ENCODE results near the gene RPS27. TPM values are rescaled to one million over a fixed set of nuclear protein-coding genes. Genes with fewer than 3 reads are reported as not detected.

The RPS27 gene
- total and polyA plus RNA-seq, 2 of the 13 experiments (the other 11 are each of a cell fraction or from before 2014, with no cell fraction given): 3,737 to 9,964 TPM

DNA sequence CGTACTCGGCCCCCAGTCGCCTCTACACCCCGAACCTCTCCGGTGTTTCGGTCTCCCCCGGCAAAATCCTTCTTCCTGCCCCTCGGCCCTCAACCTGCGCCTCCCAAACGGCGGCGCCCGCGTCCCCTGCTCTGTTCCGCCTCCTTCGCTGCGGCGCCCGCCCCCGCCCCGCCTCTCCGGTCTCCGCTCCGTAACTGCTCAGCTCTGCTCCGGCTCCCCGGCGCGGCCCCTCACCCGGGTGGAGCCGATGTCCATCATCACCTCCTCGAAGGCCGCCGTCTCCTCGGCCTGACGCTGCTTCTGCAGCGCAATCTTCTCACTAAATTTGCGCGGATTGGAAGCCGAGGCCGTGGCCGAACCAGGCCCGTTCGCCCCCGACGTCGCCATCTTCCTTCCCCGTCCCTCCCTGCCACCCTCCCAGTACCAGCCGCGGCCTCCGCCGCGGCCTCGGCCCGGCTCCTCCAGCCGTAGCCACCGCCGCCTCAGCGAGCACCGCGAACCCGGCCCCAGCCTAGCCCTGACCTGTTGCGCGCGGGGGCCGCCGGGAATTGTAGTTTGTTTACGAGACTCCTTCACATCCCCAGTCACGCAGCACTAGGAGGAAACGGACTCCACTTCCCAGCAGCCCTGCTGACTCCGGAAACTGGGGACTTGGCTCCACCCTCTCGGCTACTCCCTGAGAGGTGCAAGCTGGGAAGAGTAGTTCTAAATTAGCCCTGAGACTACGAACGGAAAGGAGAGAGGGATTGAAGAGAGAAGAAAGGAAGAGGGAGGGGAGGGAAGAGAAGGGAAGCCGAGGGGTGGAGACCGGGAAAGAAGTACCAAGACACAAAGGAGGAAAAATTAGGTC is 32.2 kb upstream of the RPS27 start, which contains the start of gene CRTC2 (continued):
- TF ChIP-seq, protein P1, sequence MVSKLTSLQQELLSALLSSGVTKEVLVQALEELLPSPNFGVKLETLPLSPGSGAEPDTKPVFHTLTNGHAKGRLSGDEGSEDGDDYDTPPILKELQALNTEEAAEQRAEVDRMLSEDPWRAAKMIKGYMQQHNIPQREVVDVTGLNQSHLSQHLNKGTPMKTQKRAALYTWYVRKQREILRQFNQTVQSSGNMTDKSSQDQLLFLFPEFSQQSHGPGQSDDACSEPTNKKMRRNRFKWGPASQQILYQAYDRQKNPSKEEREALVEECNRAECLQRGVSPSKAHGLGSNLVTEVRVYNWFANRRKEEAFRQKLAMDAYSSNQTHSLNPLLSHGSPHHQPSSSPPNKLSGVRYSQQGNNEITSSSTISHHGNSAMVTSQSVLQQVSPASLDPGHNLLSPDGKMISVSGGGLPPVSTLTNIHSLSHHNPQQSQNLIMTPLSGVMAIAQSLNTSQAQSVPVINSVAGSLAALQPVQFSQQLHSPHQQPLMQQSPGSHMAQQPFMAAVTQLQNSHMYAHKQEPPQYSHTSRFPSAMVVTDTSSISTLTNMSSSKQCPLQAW (CRISPR knock-in tag; IDR thresholded peaks at IDR 0.05): peak; percentile 71
- TF ChIP-seq SALL2 (CRISPR knock-in tag; IDR thresholded peaks at IDR 0.05) (peak; percentile 2; the same call in 1 of the 2 replicates), BHLHE40 (IDR thresholded peaks at IDR 0.05; ENCODE audit: low read length) (no peak), PAF1 (CRISPR knock-in tag; IDR thresholded peaks at IDR 0.05) (no peak)
- TF ChIP-seq, protein P2, sequence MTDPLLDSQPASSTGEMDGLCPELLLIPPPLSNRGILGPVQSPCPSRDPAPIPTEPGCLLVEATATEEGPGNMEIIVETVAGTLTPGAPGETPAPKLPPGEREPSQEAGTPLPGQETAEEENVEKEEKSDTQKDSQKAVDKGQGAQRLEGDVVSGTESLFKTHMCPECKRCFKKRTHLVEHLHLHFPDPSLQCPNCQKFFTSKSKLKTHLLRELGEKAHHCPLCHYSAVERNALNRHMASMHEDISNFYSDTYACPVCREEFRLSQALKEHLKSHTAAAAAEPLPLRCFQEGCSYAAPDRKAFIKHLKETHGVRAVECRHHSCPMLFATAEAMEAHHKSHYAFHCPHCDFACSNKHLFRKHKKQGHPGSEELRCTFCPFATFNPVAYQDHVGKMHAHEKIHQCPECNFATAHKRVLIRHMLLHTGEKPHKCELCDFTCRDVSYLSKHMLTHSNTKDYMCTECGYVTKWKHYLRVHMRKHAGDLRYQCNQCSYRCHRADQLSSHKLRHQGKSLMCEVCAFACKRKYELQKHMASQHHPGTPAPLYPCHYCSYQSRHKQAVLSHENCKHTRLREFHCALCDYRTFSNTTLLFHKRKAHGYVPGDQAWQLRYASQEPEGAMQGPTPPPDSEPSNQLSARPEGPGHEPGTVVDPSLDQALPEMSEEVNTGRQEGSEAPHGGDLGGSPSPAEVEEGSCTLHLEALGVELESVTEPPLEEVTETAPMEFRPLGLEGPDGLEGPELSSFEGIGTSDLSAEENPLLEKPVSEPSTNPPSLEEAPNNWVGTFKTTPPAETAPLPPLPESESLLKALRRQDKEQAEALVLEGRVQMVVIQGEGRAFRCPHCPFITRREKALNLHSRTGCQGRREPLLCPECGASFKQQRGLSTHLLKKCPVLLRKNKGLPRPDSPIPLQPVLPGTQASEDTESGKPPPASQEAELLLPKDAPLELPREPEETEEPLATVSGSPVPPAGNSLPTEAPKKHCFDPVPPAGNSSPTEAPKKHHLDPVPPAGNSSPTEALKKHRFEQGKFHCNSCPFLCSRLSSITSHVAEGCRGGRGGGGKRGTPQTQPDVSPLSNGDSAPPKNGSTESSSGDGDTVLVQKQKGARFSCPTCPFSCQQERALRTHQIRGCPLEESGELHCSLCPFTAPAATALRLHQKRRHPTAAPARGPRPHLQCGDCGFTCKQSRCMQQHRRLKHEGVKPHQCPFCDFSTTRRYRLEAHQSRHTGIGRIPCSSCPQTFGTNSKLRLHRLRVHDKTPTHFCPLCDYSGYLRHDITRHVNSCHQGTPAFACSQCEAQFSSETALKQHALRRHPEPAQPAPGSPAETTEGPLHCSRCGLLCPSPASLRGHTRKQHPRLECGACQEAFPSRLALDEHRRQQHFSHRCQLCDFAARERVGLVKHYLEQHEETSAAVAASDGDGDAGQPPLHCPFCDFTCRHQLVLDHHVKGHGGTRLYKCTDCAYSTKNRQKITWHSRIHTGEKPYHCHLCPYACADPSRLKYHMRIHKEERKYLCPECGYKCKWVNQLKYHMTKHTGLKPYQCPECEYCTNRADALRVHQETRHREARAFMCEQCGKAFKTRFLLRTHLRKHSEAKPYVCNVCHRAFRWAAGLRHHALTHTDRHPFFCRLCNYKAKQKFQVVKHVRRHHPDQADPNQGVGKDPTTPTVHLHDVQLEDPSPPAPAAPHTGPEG (CRISPR knock-in tag; IDR thresholded peaks at IDR 0.05): peak; percentile 79
- TF ChIP-seq, protein P3, sequence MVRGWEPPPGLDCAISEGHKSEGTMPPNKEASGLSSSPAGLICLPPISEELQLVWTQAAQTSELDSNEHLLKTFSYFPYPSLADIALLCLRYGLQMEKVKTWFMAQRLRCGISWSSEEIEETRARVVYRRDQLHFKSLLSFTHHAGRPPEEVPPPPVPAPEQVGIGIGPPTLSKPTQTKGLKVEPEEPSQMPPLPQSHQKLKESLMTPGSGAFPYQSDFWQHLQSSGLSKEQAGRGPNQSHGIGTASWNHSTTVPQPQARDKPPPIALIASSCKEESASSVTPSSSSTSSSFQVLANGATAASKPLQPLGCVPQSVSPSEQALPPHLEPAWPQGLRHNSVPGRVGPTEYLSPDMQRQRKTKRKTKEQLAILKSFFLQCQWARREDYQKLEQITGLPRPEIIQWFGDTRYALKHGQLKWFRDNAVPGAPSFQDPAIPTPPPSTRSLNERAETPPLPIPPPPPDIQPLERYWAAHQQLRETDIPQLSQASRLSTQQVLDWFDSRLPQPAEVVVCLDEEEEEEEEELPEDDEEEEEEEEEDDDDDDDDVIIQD (CRISPR knock-in tag; IDR thresholded peaks at IDR 0.05; ENCODE audit: low read depth): no peak
- TF ChIP-seq, protein P4, sequence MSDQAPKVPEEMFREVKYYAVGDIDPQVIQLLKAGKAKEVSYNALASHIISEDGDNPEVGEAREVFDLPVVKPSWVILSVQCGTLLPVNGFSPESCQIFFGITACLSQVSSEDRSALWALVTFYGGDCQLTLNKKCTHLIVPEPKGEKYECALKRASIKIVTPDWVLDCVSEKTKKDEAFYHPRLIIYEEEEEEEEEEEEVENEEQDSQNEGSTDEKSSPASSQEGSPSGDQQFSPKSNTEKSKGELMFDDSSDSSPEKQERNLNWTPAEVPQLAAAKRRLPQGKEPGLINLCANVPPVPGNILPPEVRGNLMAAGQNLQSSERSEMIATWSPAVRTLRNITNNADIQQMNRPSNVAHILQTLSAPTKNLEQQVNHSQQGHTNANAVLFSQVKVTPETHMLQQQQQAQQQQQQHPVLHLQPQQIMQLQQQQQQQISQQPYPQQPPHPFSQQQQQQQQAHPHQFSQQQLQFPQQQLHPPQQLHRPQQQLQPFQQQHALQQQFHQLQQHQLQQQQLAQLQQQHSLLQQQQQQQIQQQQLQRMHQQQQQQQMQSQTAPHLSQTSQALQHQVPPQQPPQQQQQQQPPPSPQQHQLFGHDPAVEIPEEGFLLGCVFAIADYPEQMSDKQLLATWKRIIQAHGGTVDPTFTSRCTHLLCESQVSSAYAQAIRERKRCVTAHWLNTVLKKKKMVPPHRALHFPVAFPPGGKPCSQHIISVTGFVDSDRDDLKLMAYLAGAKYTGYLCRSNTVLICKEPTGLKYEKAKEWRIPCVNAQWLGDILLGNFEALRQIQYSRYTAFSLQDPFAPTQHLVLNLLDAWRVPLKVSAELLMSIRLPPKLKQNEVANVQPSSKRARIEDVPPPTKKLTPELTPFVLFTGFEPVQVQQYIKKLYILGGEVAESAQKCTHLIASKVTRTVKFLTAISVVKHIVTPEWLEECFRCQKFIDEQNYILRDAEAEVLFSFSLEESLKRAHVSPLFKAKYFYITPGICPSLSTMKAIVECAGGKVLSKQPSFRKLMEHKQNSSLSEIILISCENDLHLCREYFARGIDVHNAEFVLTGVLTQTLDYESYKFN (CRISPR knock-in tag; conservative IDR thresholded peaks at IDR 0.05): peak; percentile 42; the same call in 1 of the 2 replicates
- TF ChIP-seq, protein P5, sequence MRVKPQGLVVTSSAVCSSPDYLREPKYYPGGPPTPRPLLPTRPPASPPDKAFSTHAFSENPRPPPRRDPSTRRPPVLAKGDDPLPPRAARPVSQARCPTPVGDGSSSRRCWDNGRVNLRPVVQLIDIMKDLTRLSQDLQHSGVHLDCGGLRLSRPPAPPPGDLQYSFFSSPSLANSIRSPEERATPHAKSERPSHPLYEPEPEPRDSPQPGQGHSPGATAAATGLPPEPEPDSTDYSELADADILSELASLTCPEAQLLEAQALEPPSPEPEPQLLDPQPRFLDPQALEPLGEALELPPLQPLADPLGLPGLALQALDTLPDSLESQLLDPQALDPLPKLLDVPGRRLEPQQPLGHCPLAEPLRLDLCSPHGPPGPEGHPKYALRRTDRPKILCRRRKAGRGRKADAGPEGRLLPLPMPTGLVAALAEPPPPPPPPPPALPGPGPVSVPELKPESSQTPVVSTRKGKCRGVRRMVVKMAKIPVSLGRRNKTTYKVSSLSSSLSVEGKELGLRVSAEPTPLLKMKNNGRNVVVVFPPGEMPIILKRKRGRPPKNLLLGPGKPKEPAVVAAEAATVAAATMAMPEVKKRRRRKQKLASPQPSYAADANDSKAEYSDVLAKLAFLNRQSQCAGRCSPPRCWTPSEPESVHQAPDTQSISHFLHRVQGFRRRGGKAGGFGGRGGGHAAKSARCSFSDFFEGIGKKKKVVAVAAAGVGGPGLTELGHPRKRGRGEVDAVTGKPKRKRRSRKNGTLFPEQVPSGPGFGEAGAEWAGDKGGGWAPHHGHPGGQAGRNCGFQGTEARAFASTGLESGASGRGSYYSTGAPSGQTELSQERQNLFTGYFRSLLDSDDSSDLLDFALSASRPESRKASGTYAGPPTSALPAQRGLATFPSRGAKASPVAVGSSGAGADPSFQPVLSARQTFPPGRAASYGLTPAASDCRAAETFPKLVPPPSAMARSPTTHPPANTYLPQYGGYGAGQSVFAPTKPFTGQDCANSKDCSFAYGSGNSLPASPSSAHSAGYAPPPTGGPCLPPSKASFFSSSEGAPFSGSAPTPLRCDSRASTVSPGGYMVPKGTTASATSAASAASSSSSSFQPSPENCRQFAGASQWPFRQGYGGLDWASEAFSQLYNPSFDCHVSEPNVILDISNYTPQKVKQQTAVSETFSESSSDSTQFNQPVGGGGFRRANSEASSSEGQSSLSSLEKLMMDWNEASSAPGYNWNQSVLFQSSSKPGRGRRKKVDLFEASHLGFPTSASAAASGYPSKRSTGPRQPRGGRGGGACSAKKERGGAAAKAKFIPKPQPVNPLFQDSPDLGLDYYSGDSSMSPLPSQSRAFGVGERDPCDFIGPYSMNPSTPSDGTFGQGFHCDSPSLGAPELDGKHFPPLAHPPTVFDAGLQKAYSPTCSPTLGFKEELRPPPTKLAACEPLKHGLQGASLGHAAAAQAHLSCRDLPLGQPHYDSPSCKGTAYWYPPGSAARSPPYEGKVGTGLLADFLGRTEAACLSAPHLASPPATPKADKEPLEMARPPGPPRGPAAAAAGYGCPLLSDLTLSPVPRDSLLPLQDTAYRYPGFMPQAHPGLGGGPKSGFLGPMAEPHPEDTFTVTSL (CRISPR knock-in tag; IDR thresholded peaks at IDR 0.05; ENCODE audit: borderline replicate concordance): no peak
